Kidney epithelial cell (primary cell): ENCODE measurements around the gene PVR. TPM values are rescaled to one million over a fixed set of nuclear protein-coding genes. Genes with fewer than 3 reads are reported as not detected.

Source experiments
- DNase-seq: peaks from one replicate; pipeline ENCODE4 v3.0.0-alpha.2; 2010; ENCODE audit warnings: low read depth
- H3K27me3 ChIP-seq: 2 replicates; pipeline ENCODE4 v1.6.0; 2011; ENCODE audit warnings: low read length; ENCODE audit not compliant: control insufficient read depth, insufficient read depth
- H3K36me3 ChIP-seq: 2 replicates; pipeline ENCODE4 v1.5.1; 2011; ENCODE audit warnings: low read length; ENCODE audit not compliant: control insufficient read depth, insufficient read depth
- H3K4me3 ChIP-seq: 2 replicates; pipeline ENCODE4 v1.5.1; 2011; ENCODE audit warnings: low read depth, mild to moderate bottlenecking, control low read depth, low read length
- CTCF ChIP-seq: IDR thresholded peaks from 2 replicates; pipeline ENCODE4 v1.5.1; 2011; ENCODE audit warnings: mild to moderate bottlenecking, moderate library complexity, low read length, control low read depth, inconsistent platforms; ENCODE audit not compliant: insufficient read depth, poor library complexity, severe bottlenecking
- total RNA-seq: library from RNA; depleted of rRNA; stranded (reverse); fragments of >200 nt; gene quantifications from 2 replicates; pipeline ENCODE4 v1.2.3, GENCODE V29; 2015

PVR gene
- total RNA-seq, 1 donor from 2014 or later = 176 TPM

- no peak for DNase-seq
- TF ChIP-seq CTCF = no peak
- no peak overlapping the region for H3K4me3 ChIP-seq
- no peaks in the 10 kb centered on the region for H3K27me3 ChIP-seq
- no peaks in the 10 kb centered on the region for H3K36me3 ChIP-seq
These were observed 6.3 kb upstream of the PVR start for GRCh38 chr19:44637390-44637764.

GRCh38 chr19:44640518-44640917 is 3.2 kb upstream of the PVR start:
- Histone ChIP-seq H3K4me3 (no peak overlapping the region), H3K36me3 (no peaks in the 10 kb centered on the region), H3K27me3 (no peaks in the 10 kb centered on the region)
- DNase-seq = no peak
- no peak for TF ChIP-seq CTCF

GRCh38 chr19:44641501-44642265 is 2.0 kb upstream of the PVR start:
- Histone ChIP-seq H3K36me3 (no peaks in the 10 kb centered on the region), H3K27me3 (no peaks in the 10 kb centered on the region), H3K4me3 (no peak overlapping the region)
- no peak for DNase-seq
- no peak for TF ChIP-seq CTCF

- Histone ChIP-seq H3K36me3 (no peaks in the 10 kb centered on the region), H3K27me3 (no peaks in the 10 kb centered on the region), H3K4me3 (no peak overlapping the region)
- no peak for DNase-seq
- no peak for TF ChIP-seq CTCF
These were observed 1.3 kb upstream of the PVR start for GRCh38 chr19:44642377-44642776.

- no peak for TF ChIP-seq CTCF
These were observed 799 bp downstream of the PVR start for GRCh38 chr19:44644402-44645016.

GRCh38 chr19:44645407-44646048 is 1.8 kb downstream of the PVR start:
- TF ChIP-seq CTCF = no peak
- Histone ChIP-seq H3K27me3 (no peaks in the 10 kb centered on the region), H3K36me3 (peaks cover 2% of the 10 kb centered on the region), H3K4me3 (peak overlapping the region; percentile 19)
- no peak for DNase-seq

More at GRCh38 chr19:44644402-44645016, 799 bp downstream of the PVR start:
- Histone ChIP-seq H3K4me3 (peak overlapping the region; percentile 76), H3K36me3 (peaks cover 2% of the 10 kb centered on the region), H3K27me3 (no peaks in the 10 kb centered on the region)
- no peak for DNase-seq
